CD8-positive, alpha-beta memory T cell (primary cell): ENCODE data around the gene C1QC. TPM values are rescaled to one million over a fixed set of nuclear protein-coding genes. Genes with fewer than 3 reads are reported as not detected.

Source experiments
- CTCF ChIA-PET: fragments of 350-600 bp; sonication (Branson Sonifier 250); formaldehyde crosslinking; loops from one replicate; lab custom pipeline; 2021; ENCODE audit warnings: antibody characterized with exemption; lab: Charles Lee
- POLR2A ChIA-PET: fragments of 350-600 bp; sonication (Branson Sonifier 250); formaldehyde crosslinking; loops from one replicate; lab custom pipeline; 2021; ENCODE audit warnings: antibody characterized with exemption; lab: Charles Lee
- DNase-seq, 5 donors: peaks; one replicate each; pipeline versions ENCODE4 v3.0.0 to v3.0.0-alpha.2; 2020 to 2022; ENCODE audit warnings: mixed read lengths in 1 of 5
- H3K27ac ChIP-seq: one replicate; pipeline ENCODE4 v1.7.0; 2013; ENCODE audit warnings: low read depth, mild to moderate bottlenecking, low read length, moderate library complexity
- H3K27me3 ChIP-seq: 2 replicates; pipeline ENCODE4 v1.7.0; 2013; ENCODE audit warnings: low read length, mild to moderate bottlenecking; ENCODE audit not compliant: insufficient read depth, poor library complexity, severe bottlenecking
- H3K36me3 ChIP-seq: 2 replicates; pipeline ENCODE4 v1.7.0; 2013; ENCODE audit warnings: mild to moderate bottlenecking, low read length, moderate library complexity; ENCODE audit not compliant: insufficient read depth
- H3K4me1 ChIP-seq: 2 replicates; pipeline ENCODE4 v1.7.0; 2013; ENCODE audit warnings: mild to moderate bottlenecking, low read length, moderate library complexity; ENCODE audit not compliant: insufficient read depth
- H3K4me3 ChIP-seq: 2 replicates; pipeline ENCODE4 v1.7.0; 2013; ENCODE audit warnings: mild to moderate bottlenecking, low read length
- H3K9me3 ChIP-seq: 2 replicates; pipeline ENCODE4 v1.7.0; 2013; ENCODE audit warnings: mild to moderate bottlenecking, low read length
- H3K27ac Mint-ChIP-seq, 8 donors: one replicate each; pipeline ENCODE4 v1.8.0; 2020 to 2021; ENCODE audit warnings: mixed read lengths in 8 of 8, mild to moderate bottlenecking in 6 of 8, inconsistent platforms in 3 of 8, moderate library complexity in 3 of 8
- H3K27me3 Mint-ChIP-seq, 2 donors: one replicate each; pipeline ENCODE4 v1.8.0; 2020 to 2021; ENCODE audit warnings: mixed read lengths in 2 of 2, mild to moderate bottlenecking in 1 of 2, moderate library complexity in 1 of 2
- H3K36me3 Mint-ChIP-seq, 3 donors: one replicate each; pipeline ENCODE4 v1.8.0; 2020 to 2021; ENCODE audit warnings: mixed read lengths in 3 of 3, inconsistent platforms in 1 of 3, mild to moderate bottlenecking in 1 of 3
- H3K4me1 Mint-ChIP-seq, 3 donors: one replicate each; pipeline ENCODE4 v1.8.0; 2020 to 2021; ENCODE audit warnings: mixed read lengths in 3 of 3, inconsistent platforms in 1 of 3, mild to moderate bottlenecking in 1 of 3
- H3K4me3 Mint-ChIP-seq, 7 donors: one replicate each; pipeline ENCODE4 v1.8.0; 2020 to 2021; ENCODE audit warnings: mixed read lengths in 7 of 7, mild to moderate bottlenecking in 6 of 7, moderate library complexity in 4 of 7, inconsistent platforms in 2 of 7
- H3K9me3 Mint-ChIP-seq, 5 donors: one replicate each; pipeline ENCODE4 v1.8.0; 2020 to 2022; ENCODE audit warnings: mixed read lengths in 5 of 5, mild to moderate bottlenecking in 3 of 5, moderate library complexity in 2 of 5, inconsistent platforms in 1 of 5
- polyA plus RNA-seq: library from polyadenylated mRNA; unstranded; fragments of 300-500 nt; fragmentation: Illumina TruSeq; gene quantifications from one replicate; pipeline ENCODE4 v1.2.3, GENCODE V29; 2021
- total RNA-seq, 2 experiments: library from RNA; stranded (reverse); gene quantifications; one replicate each; pipeline ENCODE4 v1.2.3, GENCODE V29; 2021

C1QC gene
- total and polyA plus RNA-seq, 3 experiments from 2014 or later: 0.93 to 1.4 TPM; not detected in 1

DNA sequence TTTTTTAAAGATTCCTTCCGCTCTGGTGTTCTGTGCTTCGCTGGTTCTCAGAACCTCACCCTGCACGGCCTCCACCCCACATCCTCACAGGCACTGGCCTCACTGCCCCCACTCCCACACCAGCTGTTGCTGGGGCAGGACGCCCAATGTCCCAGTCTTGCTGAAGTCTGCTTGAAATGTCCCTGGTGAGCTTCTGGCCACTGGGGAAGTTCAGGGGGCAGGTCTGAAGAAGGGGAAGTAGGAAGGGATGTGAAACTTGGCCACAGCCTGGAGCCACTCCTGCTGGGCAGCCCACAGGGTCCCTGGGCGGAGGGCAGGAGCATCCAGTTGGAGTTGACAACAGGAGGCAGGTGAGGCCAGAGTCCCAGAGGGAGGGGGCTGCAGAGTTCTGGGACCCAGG, 7.1 kb upstream of the C1QC start, which contains the start of gene C1QA:
Gene C1QA (plus strand): TSS at position 276 of the 400 bp plus-strand sequence. CDS start 989 bp downstream, outside the sequence.
- Histone ChIP-seq H3K27me3 (peaks cover 4% of the 10 kb centered on the region), H3K9me3 (no peaks in the 10 kb centered on the region), H3K27ac (no peak within 1 kb of the TSS), H3K36me3 (no peaks in the 10 kb centered on the region), H3K4me3 (no peak within 1 kb of the TSS), H3K4me1 (no peaks in the 10 kb centered on the region)
- H3K4me3 Mint-ChIP-seq: no peak within 1 kb of the TSS
- ChIA-PET CTCF (no interaction called here), POLR2A (no interaction called here)
- H3K27me3 Mint-ChIP-seq: peaks cover 8 to 30% of the 10 kb centered on the region in 2 donors
- H3K4me1 Mint-ChIP-seq: no peaks in the 10 kb centered on the region
- H3K36me3 Mint-ChIP-seq: no peaks in the 10 kb centered on the region
- H3K27ac Mint-ChIP-seq: no peak within 1 kb of the TSS
- no peaks in the 10 kb centered on the region for H3K9me3 Mint-ChIP-seq
- DNase-seq: no peak

DNA sequence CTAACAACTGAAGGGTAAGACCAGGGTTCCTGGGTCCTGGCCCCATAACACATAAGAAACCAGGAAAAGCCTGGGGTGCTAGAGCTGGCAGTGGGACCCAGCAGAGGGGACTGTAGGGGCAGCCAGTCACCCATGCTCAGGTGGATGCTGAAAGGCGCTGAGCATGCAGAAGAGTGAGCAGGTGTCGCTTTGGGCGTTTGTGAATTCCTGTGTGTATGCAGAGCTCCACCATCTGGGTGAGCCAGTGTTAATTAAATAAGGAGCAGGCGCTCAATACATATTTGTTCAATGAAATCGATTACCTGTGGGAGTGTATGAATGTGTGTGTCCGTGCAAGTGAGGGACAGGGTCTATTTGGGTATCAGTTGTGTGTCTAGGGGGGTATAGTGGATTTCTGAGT, 6.5 kb upstream of the C1QC start:
- H3K36me3 Mint-ChIP-seq: no peaks in the 10 kb centered on the region
- H3K27ac Mint-ChIP-seq: no peak overlapping the region
- H3K9me3 ChIP-seq: no peaks in the 10 kb centered on the region
- no peak overlapping the region for H3K4me3 ChIP-seq
- H3K36me3 ChIP-seq: no peaks in the 10 kb centered on the region
- H3K4me1 ChIP-seq: no peaks in the 10 kb centered on the region
- peaks cover 9% of the 10 kb centered on the region for H3K27me3 ChIP-seq
- H3K9me3 Mint-ChIP-seq: no peaks in the 10 kb centered on the region
- H3K4me1 Mint-ChIP-seq: no peaks in the 10 kb centered on the region
- ChIA-PET POLR2A (no interaction called here), CTCF (no interaction called here)
- DNase-seq: no peak
- H3K4me3 Mint-ChIP-seq: no peak overlapping the region
- peaks cover 7 to 30% of the 10 kb centered on the region in 2 donors for H3K27me3 Mint-ChIP-seq
- no peak overlapping the region for H3K27ac ChIP-seq

DNA sequence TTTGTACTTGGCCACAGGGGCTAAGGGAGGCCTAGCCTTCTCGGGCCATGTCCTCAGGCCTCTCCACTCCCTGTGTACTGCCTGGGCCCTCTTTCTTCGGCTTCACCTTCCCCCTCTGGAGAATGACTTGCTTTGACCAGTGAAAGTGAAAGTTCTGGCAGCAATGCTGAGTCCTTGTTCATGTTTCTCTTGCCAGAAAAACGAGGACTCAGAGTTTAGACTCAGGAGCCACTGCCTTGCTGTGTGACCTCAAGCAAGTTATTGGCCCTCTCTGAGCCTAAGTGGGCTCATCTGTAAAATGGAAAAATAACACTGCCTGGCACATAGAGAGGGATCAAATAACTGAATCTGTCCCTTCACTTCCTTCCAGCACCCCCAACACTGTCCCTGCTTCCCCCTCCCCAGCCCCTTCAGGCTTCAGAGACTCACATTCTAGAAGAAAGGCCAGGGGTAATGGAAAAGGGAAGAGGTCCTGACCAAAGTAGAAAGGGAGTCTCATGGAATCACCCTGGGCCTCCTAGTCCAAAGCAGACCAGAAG, 5.5 kb upstream of the C1QC start:
- no peaks in the 10 kb centered on the region for H3K36me3 ChIP-seq
- H3K27ac Mint-ChIP-seq: no peak overlapping the region
- no peaks in the 10 kb centered on the region for H3K9me3 Mint-ChIP-seq
- no peaks in the 10 kb centered on the region for H3K36me3 Mint-ChIP-seq
- H3K4me3 Mint-ChIP-seq: no peak overlapping the region
- no peaks in the 10 kb centered on the region for H3K4me1 Mint-ChIP-seq
- H3K4me1 ChIP-seq: no peaks in the 10 kb centered on the region
- DNase-seq: no peak
- ChIA-PET CTCF (no interaction called here), POLR2A (no interaction called here)
- peaks cover 7 to 32% of the 10 kb centered on the region in 2 donors for H3K27me3 Mint-ChIP-seq
- peaks cover 9% of the 10 kb centered on the region for H3K27me3 ChIP-seq
- H3K27ac ChIP-seq: no peak overlapping the region
- no peak overlapping the region for H3K4me3 ChIP-seq
- no peaks in the 10 kb centered on the region for H3K9me3 ChIP-seq

DNA sequence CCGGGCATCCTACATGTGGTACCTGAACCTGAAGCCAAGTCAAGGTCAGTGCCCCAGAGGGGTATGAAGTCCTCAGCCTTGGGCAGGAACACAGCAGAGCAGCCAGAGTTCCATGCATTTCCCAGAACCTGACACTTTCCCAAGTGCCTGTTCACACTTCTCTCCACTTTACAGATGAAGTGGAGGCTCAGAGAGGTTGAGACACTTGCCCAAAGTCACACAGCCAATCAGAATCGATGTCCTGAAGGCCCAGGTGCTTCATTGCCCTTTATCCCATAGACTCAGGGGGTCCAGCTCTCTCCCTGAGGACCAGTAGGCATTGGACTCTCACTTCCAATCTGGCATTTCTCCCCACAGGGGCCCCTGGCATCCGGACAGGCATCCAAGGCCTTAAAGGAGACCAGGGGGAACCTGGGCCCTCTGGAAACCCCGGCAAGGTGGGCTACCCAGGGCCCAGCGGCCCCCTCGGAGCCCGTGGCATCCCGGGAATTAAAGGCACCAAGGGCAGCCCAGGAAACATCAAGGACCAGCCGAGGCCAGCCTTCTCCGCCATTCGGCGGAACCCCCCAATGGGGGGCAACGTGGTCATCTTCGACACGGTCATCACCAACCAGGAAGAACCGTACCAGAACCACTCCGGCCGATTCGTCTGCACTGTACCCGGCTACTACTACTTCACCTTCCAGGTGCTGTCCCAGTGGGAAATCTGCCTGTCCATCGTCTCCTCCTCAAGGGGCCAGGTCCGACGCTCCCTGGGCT, 4.8 kb upstream of the C1QC start:
- H3K36me3 Mint-ChIP-seq: no peaks in the 10 kb centered on the region
- no peak for DNase-seq
- no peak overlapping the region for H3K27ac Mint-ChIP-seq
- peaks cover 9% of the 10 kb centered on the region for H3K27me3 ChIP-seq
- H3K36me3 ChIP-seq: no peaks in the 10 kb centered on the region
- H3K9me3 ChIP-seq: no peaks in the 10 kb centered on the region
- ChIA-PET POLR2A (no interaction called here), CTCF (no interaction called here)
- H3K4me1 Mint-ChIP-seq: no peaks in the 10 kb centered on the region
- peaks cover 9 to 35% of the 10 kb centered on the region in 2 donors for H3K27me3 Mint-ChIP-seq
- H3K4me3 ChIP-seq: no peak overlapping the region
- H3K27ac ChIP-seq: no peak overlapping the region
- H3K4me3 Mint-ChIP-seq: no peak overlapping the region
- no peaks in the 10 kb centered on the region for H3K4me1 ChIP-seq
- no peaks in the 10 kb centered on the region for H3K9me3 Mint-ChIP-seq

DNA sequence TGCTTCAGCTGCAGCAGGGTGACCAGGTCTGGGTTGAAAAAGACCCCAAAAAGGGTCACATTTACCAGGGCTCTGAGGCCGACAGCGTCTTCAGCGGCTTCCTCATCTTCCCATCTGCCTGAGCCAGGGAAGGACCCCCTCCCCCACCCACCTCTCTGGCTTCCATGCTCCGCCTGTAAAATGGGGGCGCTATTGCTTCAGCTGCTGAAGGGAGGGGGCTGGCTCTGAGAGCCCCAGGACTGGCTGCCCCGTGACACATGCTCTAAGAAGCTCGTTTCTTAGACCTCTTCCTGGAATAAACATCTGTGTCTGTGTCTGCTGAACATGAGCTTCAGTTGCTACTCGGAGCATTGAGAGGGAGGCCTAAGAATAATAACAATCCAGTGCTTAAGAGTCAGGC, 4.1 kb upstream of the C1QC start:
- H3K9me3 Mint-ChIP-seq: no peaks in the 10 kb centered on the region
- Histone ChIP-seq H3K4me1 (no peaks in the 10 kb centered on the region), H3K4me3 (no peak overlapping the region), H3K9me3 (no peaks in the 10 kb centered on the region), H3K27me3 (peaks cover 9% of the 10 kb centered on the region), H3K36me3 (no peaks in the 10 kb centered on the region), H3K27ac (no peak overlapping the region)
- peaks cover 9 to 38% of the 10 kb centered on the region in 2 donors for H3K27me3 Mint-ChIP-seq
- H3K4me1 Mint-ChIP-seq: no peaks in the 10 kb centered on the region
- CTCF ChIA-PET: no interaction called here
- DNase-seq: no peak
- no peaks in the 10 kb centered on the region for H3K36me3 Mint-ChIP-seq
- POLR2A ChIA-PET: no interaction called here
- H3K27ac Mint-ChIP-seq: no peak overlapping the region
- H3K4me3 Mint-ChIP-seq: no peak overlapping the region

DNA sequence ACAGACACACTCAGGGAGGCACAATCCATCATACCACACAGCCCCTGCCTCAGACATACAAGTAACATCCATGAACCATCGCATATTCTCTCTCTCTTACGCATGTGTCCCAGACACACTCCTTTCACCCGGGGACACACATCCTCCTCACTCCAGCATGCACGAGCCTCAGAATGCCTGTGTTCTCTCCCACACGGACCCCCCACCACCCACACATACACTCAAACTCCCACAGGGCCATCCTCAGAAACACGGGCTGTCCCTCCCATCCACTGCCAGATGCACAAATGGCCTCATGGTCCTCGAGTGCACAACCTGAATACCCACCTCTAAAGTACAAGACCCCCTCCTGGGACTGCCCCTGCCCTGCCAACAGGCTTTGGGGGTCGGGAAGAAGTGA, 2.2 kb upstream of the C1QC start:
- no peak overlapping the region for H3K4me3 Mint-ChIP-seq
- H3K4me1 Mint-ChIP-seq: no peaks in the 10 kb centered on the region
- H3K9me3 ChIP-seq: no peaks in the 10 kb centered on the region
- ChIA-PET CTCF (interaction anchor here (0.7 to 3.1 kb wide), 4 partner anchors 73 to 225 kb away, joined by 3 to 9 read pairs (median 3); no protein-coding TSS in a partner anchor), POLR2A (no interaction called here)
- peaks cover 7 to 54% of the 10 kb centered on the region in 2 donors for H3K27me3 Mint-ChIP-seq
- no peaks in the 10 kb centered on the region for H3K9me3 Mint-ChIP-seq
- no peak overlapping the region for H3K27ac Mint-ChIP-seq
- no peak for DNase-seq
- H3K27ac ChIP-seq: no peak overlapping the region
- H3K36me3 ChIP-seq: no peaks in the 10 kb centered on the region
- no peaks in the 10 kb centered on the region for H3K4me1 ChIP-seq
- no peak overlapping the region for H3K4me3 ChIP-seq
- peaks cover 9% of the 10 kb centered on the region for H3K27me3 ChIP-seq
- no peaks in the 10 kb centered on the region for H3K36me3 Mint-ChIP-seq

DNA sequence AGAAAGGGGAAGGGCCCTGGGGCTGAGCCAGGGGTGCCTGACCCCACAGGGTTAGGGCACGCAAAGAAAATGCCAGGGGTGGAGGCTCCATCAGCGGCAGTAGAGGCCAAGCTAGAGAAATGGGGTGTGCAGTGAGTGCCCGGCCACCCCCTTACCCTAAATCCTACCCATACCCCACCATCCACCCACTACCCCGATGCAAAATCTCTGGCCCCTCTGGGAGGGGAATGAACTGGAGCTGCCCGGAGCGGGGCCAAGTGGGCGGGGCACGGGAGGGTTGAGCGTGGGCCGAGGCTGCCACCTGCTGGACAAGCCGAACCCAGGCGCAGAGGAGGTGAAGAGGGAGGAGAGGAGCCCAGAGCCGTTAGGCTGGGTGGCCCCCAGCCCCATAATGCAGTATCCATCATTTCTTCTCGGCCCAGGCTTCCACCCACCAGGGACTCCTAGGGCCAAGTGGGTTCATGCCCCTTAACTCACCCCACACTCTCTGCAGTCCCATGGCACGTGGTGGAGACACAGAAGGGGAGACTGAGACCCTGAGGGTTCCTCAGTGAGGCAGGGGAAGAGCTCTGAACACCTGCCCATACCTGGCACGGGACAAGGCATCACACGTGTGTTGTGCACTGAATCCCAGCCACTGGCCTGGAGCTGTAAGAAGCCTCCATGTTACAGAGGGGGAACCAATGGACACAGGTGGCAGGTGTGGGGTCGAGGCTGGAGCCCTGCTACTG, 1.4 kb upstream of the C1QC start:
- no peak overlapping the region for H3K4me3 Mint-ChIP-seq
- H3K9me3 Mint-ChIP-seq: no peaks in the 10 kb centered on the region
- CTCF ChIA-PET: interaction anchor here (0.9 to 3.1 kb wide), 3 partner anchors 74 to 226 kb away, joined by 3 to 9 read pairs (median 3); no protein-coding TSS in a partner anchor
- H3K4me1 Mint-ChIP-seq: no peaks in the 10 kb centered on the region
- no peaks in the 10 kb centered on the region for H3K4me1 ChIP-seq
- H3K36me3 ChIP-seq: no peaks in the 10 kb centered on the region
- no peaks in the 10 kb centered on the region for H3K36me3 Mint-ChIP-seq
- POLR2A ChIA-PET: no interaction called here
- H3K9me3 ChIP-seq: no peaks in the 10 kb centered on the region
- no peak overlapping the region for H3K4me3 ChIP-seq
- peak; percentile 24 to 67 (median 44) for DNase-seq
- H3K27ac Mint-ChIP-seq: no peak overlapping the region
- peaks cover 9% of the 10 kb centered on the region for H3K27me3 ChIP-seq
- no peak overlapping the region for H3K27ac ChIP-seq
- H3K27me3 Mint-ChIP-seq: peaks cover 6 to 52% of the 10 kb centered on the region in 2 donors

DNA sequence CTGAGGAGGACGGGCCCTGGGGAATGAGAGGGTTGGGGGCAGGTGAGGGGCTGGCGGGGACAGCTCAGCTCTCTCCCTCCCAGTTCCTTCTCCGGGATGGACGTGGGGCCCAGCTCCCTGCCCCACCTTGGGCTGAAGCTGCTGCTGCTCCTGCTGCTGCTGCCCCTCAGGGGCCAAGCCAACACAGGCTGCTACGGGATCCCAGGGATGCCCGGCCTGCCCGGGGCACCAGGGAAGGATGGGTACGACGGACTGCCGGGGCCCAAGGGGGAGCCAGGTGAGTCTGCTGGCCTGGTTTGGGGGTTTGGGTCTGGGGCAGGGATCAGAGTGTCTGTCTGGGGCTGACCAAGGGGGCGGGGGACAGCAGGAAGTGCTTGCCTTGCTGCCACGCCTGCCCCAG, 495 bp downstream of the C1QC start:
- POLR2A ChIA-PET: no interaction called here
- Histone ChIP-seq H3K27ac (no peak overlapping the region), H3K36me3 (no peaks in the 10 kb centered on the region), H3K27me3 (peaks cover 9% of the 10 kb centered on the region), H3K4me1 (no peaks in the 10 kb centered on the region), H3K9me3 (no peaks in the 10 kb centered on the region), H3K4me3 (no peak overlapping the region)
- Mint-ChIP-seq H3K27ac (no peak overlapping the region), H3K9me3 (no peaks in the 10 kb centered on the region), H3K4me3 (no peak overlapping the region), H3K27me3 (peaks cover 6 to 50% of the 10 kb centered on the region in 2 donors), H3K4me1 (no peaks in the 10 kb centered on the region), H3K36me3 (no peaks in the 10 kb centered on the region)
- DNase-seq: no peak
- CTCF ChIA-PET: no interaction called here
